ENCODE data around the gene SLC25A5.

DNA sequence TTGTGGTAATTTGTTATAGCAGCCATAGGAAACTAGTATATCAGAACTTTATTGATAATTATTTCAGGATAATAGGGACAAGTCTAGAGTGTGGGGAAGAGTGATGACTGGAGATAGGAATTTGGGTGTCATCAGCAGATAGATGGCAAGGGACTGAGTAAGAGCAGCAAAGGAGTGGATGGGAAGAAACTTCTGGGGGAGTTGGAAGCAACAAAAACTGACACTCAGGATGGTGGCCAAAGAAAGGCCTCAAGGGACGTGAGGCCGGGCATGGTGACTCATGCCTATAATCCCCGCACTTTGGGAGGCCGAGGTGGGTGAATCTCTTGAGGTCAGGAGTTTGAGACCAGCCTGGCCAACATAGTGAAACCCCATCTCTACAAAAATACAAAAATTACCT lies 9.1 kb upstream of the SLC25A5 start:
- TF ChIP-seq, protein P1, sequence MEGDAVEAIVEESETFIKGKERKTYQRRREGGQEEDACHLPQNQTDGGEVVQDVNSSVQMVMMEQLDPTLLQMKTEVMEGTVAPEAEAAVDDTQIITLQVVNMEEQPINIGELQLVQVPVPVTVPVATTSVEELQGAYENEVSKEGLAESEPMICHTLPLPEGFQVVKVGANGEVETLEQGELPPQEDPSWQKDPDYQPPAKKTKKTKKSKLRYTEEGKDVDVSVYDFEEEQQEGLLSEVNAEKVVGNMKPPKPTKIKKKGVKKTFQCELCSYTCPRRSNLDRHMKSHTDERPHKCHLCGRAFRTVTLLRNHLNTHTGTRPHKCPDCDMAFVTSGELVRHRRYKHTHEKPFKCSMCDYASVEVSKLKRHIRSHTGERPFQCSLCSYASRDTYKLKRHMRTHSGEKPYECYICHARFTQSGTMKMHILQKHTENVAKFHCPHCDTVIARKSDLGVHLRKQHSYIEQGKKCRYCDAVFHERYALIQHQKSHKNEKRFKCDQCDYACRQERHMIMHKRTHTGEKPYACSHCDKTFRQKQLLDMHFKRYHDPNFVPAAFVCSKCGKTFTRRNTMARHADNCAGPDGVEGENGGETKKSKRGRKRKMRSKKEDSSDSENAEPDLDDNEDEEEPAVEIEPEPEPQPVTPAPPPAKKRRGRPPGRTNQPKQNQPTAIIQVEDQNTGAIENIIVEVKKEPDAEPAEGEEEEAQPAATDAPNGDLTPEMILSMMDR (IDR thresholded peaks at IDR 0.05) = no peak
- no peak for TF ChIP-seq POLR2A (IDR thresholded peaks at IDR 0.05)
